Astrocyte (in vitro differentiated cells and primary cell): Measurements from ENCODE around the gene RSBN1.

Experiments
- CTCF ChIP-seq: IDR thresholded peaks from 2 replicates; pipeline ENCODE4 v1.5.1; 2011; ENCODE audit warnings: low read depth, mild to moderate bottlenecking, inconsistent platforms, low read length, moderate library complexity; ENCODE audit not compliant: insufficient read depth
- EZH2 ChIP-seq: IDR thresholded peaks from 2 replicates; pipeline ENCODE4 v1.6.1; 2012; ENCODE audit warnings: mild to moderate bottlenecking, low read length, inconsistent platforms; ENCODE audit not compliant: insufficient read depth

DNA sequence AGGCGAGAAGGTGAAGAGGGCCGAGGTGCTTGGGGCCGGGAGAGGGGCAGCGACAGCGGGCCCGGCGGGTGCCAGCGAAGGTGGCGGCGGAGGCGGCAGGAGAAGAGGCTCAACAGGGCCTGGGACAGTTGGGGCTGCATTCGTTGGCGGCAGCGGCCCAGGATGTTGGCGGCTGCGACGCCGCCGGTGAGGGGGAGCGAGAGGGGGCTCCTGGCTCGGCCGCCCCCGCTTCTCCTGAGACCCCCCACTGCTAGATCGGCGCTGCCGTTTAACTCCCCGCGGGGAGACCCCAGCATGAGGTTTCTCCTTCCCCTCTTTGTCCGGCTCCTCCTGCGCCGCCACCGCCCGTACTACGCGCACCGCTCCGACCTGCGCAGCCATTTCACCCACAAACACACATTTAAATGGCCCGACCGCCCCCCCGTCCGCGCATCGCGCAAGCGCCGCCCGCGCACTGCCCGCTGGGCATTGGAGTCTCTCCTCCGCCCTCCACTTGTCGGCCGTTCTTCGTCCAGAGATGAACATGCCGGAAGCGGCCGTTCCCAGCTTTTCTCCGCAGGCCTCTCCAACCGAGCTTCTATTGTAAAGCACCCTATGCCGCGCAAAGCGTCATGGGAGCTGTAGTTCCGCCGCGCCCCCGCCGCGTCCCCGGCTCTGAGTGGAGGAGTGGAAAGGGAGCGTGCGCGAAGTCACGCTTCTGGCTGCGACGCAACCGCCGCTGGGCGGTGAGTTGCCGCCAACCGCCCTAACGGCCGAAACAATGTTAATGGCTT is at the start of gene RSBN1:
- no peak for TF ChIP-seq CTCF
- no peak for TF ChIP-seq EZH2
